Vagina (tissue), 2 donors: ENCODE data around the gene RALGAPA2.

Experiments
- CTCF ChIP-seq, 3 experiments: fragments of 450-650 bp in 2 of 3; fragments of 200-600 bp in 1 of 3; sonication (generic) in 1 of 3; IDR thresholded peaks; one replicate each; pipeline ENCODE4 v1.5.1; 2017 to 2019; ENCODE audit warnings: antibody characterized with exemption in 3 of 3, mild to moderate bottlenecking in 2 of 3, moderate library complexity in 2 of 3
- POLR2A ChIP-seq, 2 donors: fragments of 450-650 bp; IDR thresholded peaks; one replicate each; pipeline ENCODE4 v1.6.1; 2017; ENCODE audit warnings: antibody characterized with exemption in 2 of 2, mild to moderate bottlenecking in 2 of 2, moderate library complexity in 2 of 2
- POLR2AphosphoS5 ChIP-seq, 2 donors: sonication (generic); formaldehyde crosslinking; IDR thresholded peaks; one replicate each; pipeline ENCODE4 v1.9.0; 2017; ENCODE audit warnings: antibody characterized with exemption in 2 of 2, mild to moderate bottlenecking in 2 of 2, low read depth in 1 of 2; ENCODE audit not compliant: insufficient read depth in 1 of 2

DNA sequence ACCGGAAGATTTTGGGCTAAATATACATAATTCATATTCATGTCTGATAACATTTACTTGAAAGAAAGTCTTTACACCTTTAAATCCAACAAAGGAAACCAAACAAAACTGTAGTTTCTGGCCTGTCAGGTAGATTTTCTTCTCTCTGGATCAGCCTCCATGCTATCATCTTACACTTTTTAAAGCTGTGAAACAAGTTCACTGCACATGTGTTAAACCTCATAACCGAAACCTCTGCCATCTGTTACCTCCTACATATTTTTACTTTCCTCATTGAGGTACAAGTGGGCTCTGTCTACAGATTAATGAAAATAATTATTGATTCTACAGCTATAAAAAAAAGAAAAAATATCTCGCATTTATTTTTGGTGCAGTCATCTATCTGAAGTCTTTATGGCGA is 149.9 kb downstream of the RALGAPA2 start:
- TF ChIP-seq CTCF (IDR thresholded peaks at IDR 0.05) (no peak), POLR2A (IDR thresholded peaks at IDR 0.05) (no peak), POLR2AphosphoS5 (IDR thresholded peaks at IDR 0.05; ENCODE audit: insufficient read depth in 1 of 2, low read depth in 1 of 2) (no peak)
